ENCODE results near the gene GGT1.
"Not testable (repeated sequence)": the region's sequence is repeated elsewhere in the genome, so short reads cannot be mapped to it uniquely, and the experiment has no call there.

DNA sequence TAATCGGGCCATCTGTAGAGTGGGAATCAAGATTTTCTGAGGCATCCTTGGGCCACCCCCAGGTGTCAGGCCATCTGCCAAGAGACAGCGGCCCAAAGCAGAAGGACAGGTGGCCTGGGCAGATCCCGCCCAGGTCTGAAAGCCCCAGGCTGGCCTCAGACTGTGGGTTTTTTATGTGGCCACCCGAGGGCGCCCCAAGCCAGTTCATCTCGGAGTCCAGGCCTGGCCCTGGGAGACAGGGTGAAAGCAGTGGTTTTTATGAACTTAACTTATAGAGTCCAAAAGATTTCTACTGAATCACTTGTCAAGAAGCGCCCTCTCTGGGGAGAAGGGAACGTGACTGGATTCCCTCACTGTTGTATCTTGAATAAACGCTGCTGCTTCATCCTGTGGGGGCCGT, 47.9 kb downstream of the GGT1 start:
- TF ChIP-seq, protein P1, sequence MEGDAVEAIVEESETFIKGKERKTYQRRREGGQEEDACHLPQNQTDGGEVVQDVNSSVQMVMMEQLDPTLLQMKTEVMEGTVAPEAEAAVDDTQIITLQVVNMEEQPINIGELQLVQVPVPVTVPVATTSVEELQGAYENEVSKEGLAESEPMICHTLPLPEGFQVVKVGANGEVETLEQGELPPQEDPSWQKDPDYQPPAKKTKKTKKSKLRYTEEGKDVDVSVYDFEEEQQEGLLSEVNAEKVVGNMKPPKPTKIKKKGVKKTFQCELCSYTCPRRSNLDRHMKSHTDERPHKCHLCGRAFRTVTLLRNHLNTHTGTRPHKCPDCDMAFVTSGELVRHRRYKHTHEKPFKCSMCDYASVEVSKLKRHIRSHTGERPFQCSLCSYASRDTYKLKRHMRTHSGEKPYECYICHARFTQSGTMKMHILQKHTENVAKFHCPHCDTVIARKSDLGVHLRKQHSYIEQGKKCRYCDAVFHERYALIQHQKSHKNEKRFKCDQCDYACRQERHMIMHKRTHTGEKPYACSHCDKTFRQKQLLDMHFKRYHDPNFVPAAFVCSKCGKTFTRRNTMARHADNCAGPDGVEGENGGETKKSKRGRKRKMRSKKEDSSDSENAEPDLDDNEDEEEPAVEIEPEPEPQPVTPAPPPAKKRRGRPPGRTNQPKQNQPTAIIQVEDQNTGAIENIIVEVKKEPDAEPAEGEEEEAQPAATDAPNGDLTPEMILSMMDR (conservative IDR thresholded peaks at IDR 0.05; ENCODE audit: low read length) = not testable (repeated sequence)
- TF ChIP-seq EZH2phosphoT487 (IDR thresholded peaks at IDR 0.05; ENCODE audit: borderline replicate concordance) = not testable (repeated sequence)
